GM23338 (cell line): Measurements from ENCODE around the gene ARSB. TPM values are rescaled to one million over a fixed set of nuclear protein-coding genes. Genes with fewer than 3 reads are reported as not detected.

Source experiments
- ATAC-seq: fragments of 200-7000 bp; cut with Tn5 transposase; 3 replicates; pipeline ENCODE4 v1.9.1; 2020
- DNase-seq: peaks from one replicate; pipeline ENCODE4 v3.0.0-alpha.2; 2015; ENCODE audit warnings: low spot score
- H2AFZ ChIP-seq: fragments of 200-600 bp; sonication (generic); 2 replicates; pipeline ENCODE4 v1.8.0; 2016; ENCODE audit warnings: antibody characterized with exemption, mild to moderate bottlenecking, moderate library complexity
- H3F3A ChIP-seq: fragments of 200-600 bp; sonication (generic); replicated peaks from 2 replicates; pipeline ENCODE4 v1.8.0; 2017; ENCODE audit warnings: antibody characterized with exemption, mixed run types, low read depth
- H3K27ac ChIP-seq: fragments of 200-600 bp; sonication (generic); 2 replicates; pipeline ENCODE4 v1.6.1; 2016; ENCODE audit warnings: low read depth
- H3K27me3 ChIP-seq: fragments of 200-600 bp; sonication (generic); 2 replicates; pipeline ENCODE4 v1.8.0; 2016; ENCODE audit warnings: mild to moderate bottlenecking, mixed run types, moderate library complexity; ENCODE audit not compliant: insufficient read depth
- H3K36me3 ChIP-seq: fragments of 200-600 bp; sonication (generic); 2 replicates; pipeline ENCODE4 v1.8.0; 2016; ENCODE audit warnings: mild to moderate bottlenecking; ENCODE audit not compliant: insufficient read depth
- H3K4me1 ChIP-seq: fragments of 200-600 bp; sonication (generic); 2 replicates; pipeline ENCODE4 v1.8.0; 2016; ENCODE audit warnings: mild to moderate bottlenecking, moderate library complexity; ENCODE audit not compliant: insufficient read depth
- H3K4me2 ChIP-seq: fragments of 200-600 bp; sonication (generic); 2 replicates; pipeline ENCODE4 v1.7.1; 2017; ENCODE audit warnings: mixed run types
- H3K4me3 ChIP-seq: fragments of 200-600 bp; sonication (generic); 2 replicates; pipeline ENCODE4 v1.6.1; 2016; ENCODE audit warnings: mixed run types
- H3K79me2 ChIP-seq: fragments of 200-600 bp; sonication (generic); replicated peaks from 2 replicates; pipeline ENCODE4 v1.8.0; 2017; ENCODE audit warnings: mild to moderate bottlenecking; ENCODE audit not compliant: insufficient read depth
- H3K9me2 ChIP-seq: fragments of 200-600 bp; sonication (generic); 2 replicates; pipeline ENCODE4 v1.8.0; 2017; ENCODE audit not compliant: insufficient read depth
- H4K20me1 ChIP-seq: fragments of 200-600 bp; sonication (generic); replicated peaks from 2 replicates; pipeline ENCODE4 v1.8.0; 2017; ENCODE audit warnings: mild to moderate bottlenecking; ENCODE audit not compliant: insufficient read depth
- H3K27ac Mint-ChIP-seq: 2 replicates; pipeline ENCODE4 v1.8.0; 2020; ENCODE audit warnings: inconsistent platforms, mild to moderate bottlenecking, moderate library complexity, mixed read lengths
- H3K27me3 Mint-ChIP-seq: 3 replicates; pipeline ENCODE4 v1.8.0; 2022; ENCODE audit warnings: low read depth, mild to moderate bottlenecking, moderate library complexity, mixed read lengths, inconsistent platforms; ENCODE audit not compliant: insufficient read depth, poor library complexity
- H3K36me3 Mint-ChIP-seq: 3 replicates; pipeline ENCODE4 v1.8.0; 2021; ENCODE audit warnings: low read depth, mild to moderate bottlenecking, inconsistent platforms, moderate library complexity, mixed read lengths
- H3K4me1 Mint-ChIP-seq: 3 replicates; pipeline ENCODE4 v1.8.0; 2020; ENCODE audit warnings: mild to moderate bottlenecking, inconsistent platforms, mixed read lengths
- H3K4me3 Mint-ChIP-seq: 3 replicates; pipeline ENCODE4 v1.8.0; 2021; ENCODE audit warnings: moderate library complexity, mild to moderate bottlenecking, inconsistent platforms, mixed read lengths
- H3K9me3 Mint-ChIP-seq: 3 replicates; pipeline ENCODE4 v1.8.0; 2020; ENCODE audit warnings: moderate library complexity, mild to moderate bottlenecking, inconsistent platforms, mixed read lengths
- CREB1 ChIP-seq: fragments of 250-450 bp; sonication (Bioruptor Pico); IDR thresholded peaks from 2 replicates; pipeline ENCODE4 v1.5.0; 2020; ENCODE audit warnings: low read depth, mild to moderate bottlenecking, moderate library complexity
- CTCF ChIP-seq, 2 experiments: fragments of 200-600 bp in 1 of 2; sonication (generic) in 1 of 2; conservative IDR thresholded peaks; 2 replicates each; pipeline versions ENCODE4 v1.5.1 to v1.6.1; 2016 to 2017; ENCODE audit warnings: antibody characterized with exemption in 2 of 2, low read depth in 2 of 2, mild to moderate bottlenecking in 2 of 2, moderate library complexity in 1 of 2
- ETS1 ChIP-seq: IDR thresholded peaks from 2 replicates; pipeline ENCODE4 v1.6.1; 2016; ENCODE audit warnings: antibody characterized with exemption
- EZH2 ChIP-seq: fragments of 200-600 bp; sonication (generic); IDR thresholded peaks from one replicate; pipeline ENCODE4 v1.8.0; 2017; ENCODE audit warnings: antibody characterized with exemption, mild to moderate bottlenecking, low read depth; ENCODE audit not compliant: unreplicated experiment
- EZH2phosphoT487 ChIP-seq: fragments of 200-600 bp; sonication (generic); IDR thresholded peaks from one replicate; pipeline ENCODE4 v1.8.1; 2018; ENCODE audit warnings: antibody characterized with exemption; ENCODE audit not compliant: unreplicated experiment
- JUNB ChIP-seq: IDR thresholded peaks from one replicate; pipeline ENCODE4 v1.6.1; 2016; ENCODE audit warnings: antibody characterized with exemption; ENCODE audit not compliant: unreplicated experiment
- NANOG ChIP-seq: IDR thresholded peaks from 2 replicates; pipeline ENCODE4 v1.6.1; 2016; ENCODE audit warnings: antibody characterized with exemption, borderline replicate concordance
- ZNF114 ChIP-seq: fragments of 250-450 bp; sonication (Bioruptor Pico); IDR thresholded peaks from 2 replicates; pipeline ENCODE4 v1.5.0; 2020; ENCODE audit warnings: mild to moderate bottlenecking, moderate library complexity
- ZNF462 ChIP-seq: fragments of 250-450 bp; sonication (Bioruptor Pico); IDR thresholded peaks from 2 replicates; pipeline ENCODE4 v1.5.0; 2020; ENCODE audit warnings: mild to moderate bottlenecking, moderate library complexity
- polyA plus RNA-seq: library from polyadenylated mRNA; unstranded; fragments of >200 nt; fragmentation: Nextera tagmentation; extraction: Ambion mirVana; gene quantifications from 2 replicates; pipeline ENCODE4 v1.2.1, GENCODE V29; 2016
- total RNA-seq: library from RNA; depleted of rRNA; stranded (reverse); fragments of >200 nt; shearing (Covaris generic); gene quantifications from 2 replicates; pipeline ENCODE4 v1.2.3, GENCODE V29; 2014

Gene ARSB
- total and polyA plus RNA-seq, 2 experiments from 2014 or later, result 7.4 to 24.6 TPM

GRCh38 chr5:78798673-78799029 lies 186.5 kb downstream of the ARSB start (continued):
- TF ChIP-seq ZNF462 (no peak), JUNB (no peak), EZH2 (no peak), ETS1 (no peak), NANOG (no peak), CREB1 (CRISPR knock-in tag) (no peak), EZH2phosphoT487 (no peak)

- 0 out of 2 replicates have a peak, but pooled peaks cover 4% of the 10 kb centered on the region for H3K4me1 ChIP-seq
- H3K27me3 ChIP-seq, result no peaks in the 10 kb centered on the region
- no peaks in the 10 kb centered on the region for H3F3A ChIP-seq
- Mint-ChIP-seq H3K27ac (no peak overlapping the region), H3K27me3 (no peaks in the 10 kb centered on the region), H3K4me3 (no peak overlapping the region), H3K4me1 (peaks cover 4% of the 10 kb centered on the region; the same call in 2 of the 3 replicates), H3K9me3 (peaks cover 10% of the 10 kb centered on the region), H3K36me3 (peaks cover 16% of the 10 kb centered on the region)
- H3K4me3 ChIP-seq, result no peak overlapping the region
- no peak for DNase-seq
- no peaks in the 10 kb centered on the region for H4K20me1 ChIP-seq
- ATAC-seq, result no peak
- H3K36me3 ChIP-seq, result no peaks in the 10 kb centered on the region
- TF ChIP-seq CREB1 (CRISPR knock-in tag) (no peak), ETS1 (no peak), EZH2 (no peak), CTCF (conservative IDR thresholded peaks at IDR 0.05; ENCODE audit: low read depth in 2 of 2) (no peak), ZNF114 (CRISPR knock-in tag) (no peak)
- no peak overlapping the region for H3K27ac ChIP-seq
- no peaks in the 10 kb centered on the region for H3K79me2 ChIP-seq
- no peak overlapping the region for H3K4me2 ChIP-seq
- H2AFZ ChIP-seq, result no peak overlapping the region
- H3K9me2 ChIP-seq, result no peaks in the 10 kb centered on the region
Observed at GRCh38 chr5:78797936-78798672, 187.0 kb downstream of the ARSB start.
